Upper lobe of left lung (tissue), 6 donors: ENCODE measurements around the gene HOXA7. TPM values are rescaled to one million over a fixed set of nuclear protein-coding genes. Genes with fewer than 3 reads are reported as not detected.

Experiments
- ATAC-seq, 2 donors: fragments of 200-7000 bp; cut with Tn5 transposase; one replicate each; pipeline ENCODE4 v1.9.1; 2022; ENCODE audit warnings: mild to moderate bottlenecking in 2 of 2, moderate library complexity in 2 of 2; ENCODE audit not compliant: low FRiP score in 2 of 2
- DNase-seq, 2 donors: peaks; one replicate each; pipeline ENCODE4 v3.0.0-alpha.2; 2019 to 2020
- H3K27ac ChIP-seq, 4 donors: fragments of 200-600 bp; sonication (generic); one replicate each; pipeline ENCODE4 v1.5.1; 2016 to 2019
- H3K27me3 ChIP-seq, 4 donors: fragments of 200-600 bp; sonication (generic); one replicate each; pipeline ENCODE4 v1.5.1; 2017 to 2019
- H3K36me3 ChIP-seq, 4 donors: fragments of 200-600 bp; sonication (generic); one replicate each; pipeline ENCODE4 v1.5.1; 2016 to 2019
- H3K4me1 ChIP-seq, 4 donors: fragments of 200-600 bp; sonication (generic); one replicate each; pipeline ENCODE4 v1.5.1; 2018 to 2019
- H3K4me3 ChIP-seq, 4 donors: fragments of 200-600 bp; sonication (generic); one replicate each; pipeline ENCODE4 v1.5.1; 2017 to 2019; ENCODE audit warnings: mild to moderate bottlenecking in 2 of 4, moderate library complexity in 1 of 4
- H3K9me3 ChIP-seq, 4 donors: fragments of 200-600 bp; sonication (generic); one replicate each; pipeline ENCODE4 v1.5.1; 2018 to 2019
- CTCF ChIP-seq, 6 experiments: fragments of 450-650 bp in 4 of 6; fragments of 200-600 bp in 2 of 6; sonication (generic) in 2 of 6; IDR thresholded peaks; one replicate each; pipeline ENCODE4 v1.5.1; 2016 to 2019; ENCODE audit warnings: antibody characterized with exemption in 6 of 6
- EP300 ChIP-seq, 4 donors: sonication (generic); formaldehyde crosslinking; IDR thresholded peaks; one replicate each; pipeline ENCODE4 v1.5.1; 2017; ENCODE audit warnings: antibody characterized with exemption in 4 of 4, control low read depth in 2 of 4
- POLR2A ChIP-seq, 4 donors: fragments of 450-650 bp; IDR thresholded peaks; one replicate each; pipeline ENCODE4 v1.5.1; 2016 to 2017; ENCODE audit warnings: antibody characterized with exemption in 4 of 4, mild to moderate bottlenecking in 2 of 4
- POLR2AphosphoS5 ChIP-seq, 2 donors: sonication (generic); formaldehyde crosslinking; IDR thresholded peaks; one replicate each; pipeline ENCODE4 v1.5.1; 2017; ENCODE audit warnings: antibody characterized with exemption in 2 of 2
- WGBS, 2 donors: methylation state at CpG; one replicate each; pipeline ENCODE4 v1.1.5; 2017 to 2018; 5-methylcytosine and 5-hydroxymethylcytosine counted together
- total RNA-seq, 6 donors: library from RNA; depleted of rRNA in 4 of 6; stranded (reverse); fragments of >200 nt in 4 of 6; gene quantifications; one replicate each; pipeline versions ENCODE4 v1.1.0 to v1.2.1, GENCODE V29; 2016 to 2021
- donor health status: DM: no; HTN: no; CAD: no; lungs with moderate emphysema.
- donor health status: DM: no; HTN: yes; CAD: no; lungs with severe emphysema.

Gene HOXA7
- total RNA-seq, 6 donors from 2014 or later, result 0.46 to 3.3 (median 2.5) TPM; not detected in 2

- Histone ChIP-seq H3K27ac (no peak overlapping the region), H3K36me3 (no peaks in the 10 kb centered on the region), H3K4me3 (peak overlapping the region in 3 of 4 donors; percentile 35 to 49 (median 48)), H3K27me3 (peaks cover 2 to 68% (median 40%) of the 10 kb centered on the region in 4 donors), H3K4me1 (peaks cover 7 to 56% (median 45%) of the 10 kb centered on the region in 4 donors), H3K9me3 (peaks cover 0 to 5% (median 0%) of the 10 kb centered on the region in 4 donors)
- no peak for TF ChIP-seq POLR2A (IDR thresholded peaks at IDR 0.05)
- WGBS, 2 donors, result 40 to 44% methylated on average over 12 of the region's 12 CpGs
- DNase-seq (no peak), ATAC-seq (no peak)
Measured at GRCh38 chr7:27164045-27164366, 7.5 kb upstream of the HOXA7 start.

DNA sequence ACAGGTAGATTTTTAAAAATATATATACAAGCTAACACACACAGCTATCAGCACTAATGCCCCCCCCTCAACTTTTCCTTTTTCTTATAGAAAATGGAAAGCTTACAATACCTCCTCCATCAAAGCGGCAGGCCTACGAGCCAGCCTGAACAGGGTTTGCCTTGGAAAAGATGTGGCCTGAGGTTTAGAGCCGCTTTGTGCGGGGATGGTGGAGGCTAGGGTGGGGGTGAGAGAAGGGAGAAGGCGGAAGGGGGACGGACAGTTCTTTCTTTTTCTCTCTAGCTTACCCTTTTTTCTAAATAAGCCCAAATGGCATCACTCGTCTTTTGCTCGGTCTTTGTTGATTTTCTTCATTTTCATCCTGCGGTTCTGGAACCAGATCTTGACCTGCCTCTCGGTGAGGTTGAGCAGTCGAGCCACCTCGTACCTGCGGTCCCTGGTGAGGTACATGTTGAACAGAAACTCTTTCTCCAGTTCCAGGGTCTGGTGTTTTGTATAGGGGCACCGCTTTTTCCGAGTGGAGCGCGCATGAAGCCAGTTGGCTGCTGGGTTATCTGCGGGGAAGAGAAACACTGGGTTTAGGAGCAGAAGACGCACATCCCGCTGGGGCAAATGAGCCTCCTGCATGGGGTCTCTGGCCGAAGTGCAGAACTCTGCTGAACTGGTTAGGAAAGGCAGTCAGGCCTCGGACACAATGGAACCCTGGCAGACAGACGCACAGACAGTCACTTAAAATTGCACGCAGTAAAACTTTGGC lies 7.0 kb upstream of the HOXA7 start:
- DNase-seq (no peak), ATAC-seq (no peak)
- 54 to 63% methylated on average over 23 to 24 of the region's 24 CpGs for WGBS, 2 donors
- Histone ChIP-seq H3K9me3 (peaks cover 0 to 5% (median 0%) of the 10 kb centered on the region in 4 donors), H3K36me3 (no peaks in the 10 kb centered on the region), H3K27me3 (peaks cover 2 to 68% (median 37%) of the 10 kb centered on the region in 4 donors), H3K4me1 (peaks cover 7 to 56% (median 45%) of the 10 kb centered on the region in 4 donors), H3K27ac (no peak overlapping the region), H3K4me3 (peak overlapping the region in 2 of 4 donors; percentile 48 to 49)
- TF ChIP-seq POLR2AphosphoS5 (IDR thresholded peaks at IDR 0.05) (no peak), CTCF (IDR thresholded peaks at IDR 0.05) (no peak), EP300 (IDR thresholded peaks at IDR 0.05) (no peak), POLR2A (IDR thresholded peaks at IDR 0.05) (no peak)

DNA sequence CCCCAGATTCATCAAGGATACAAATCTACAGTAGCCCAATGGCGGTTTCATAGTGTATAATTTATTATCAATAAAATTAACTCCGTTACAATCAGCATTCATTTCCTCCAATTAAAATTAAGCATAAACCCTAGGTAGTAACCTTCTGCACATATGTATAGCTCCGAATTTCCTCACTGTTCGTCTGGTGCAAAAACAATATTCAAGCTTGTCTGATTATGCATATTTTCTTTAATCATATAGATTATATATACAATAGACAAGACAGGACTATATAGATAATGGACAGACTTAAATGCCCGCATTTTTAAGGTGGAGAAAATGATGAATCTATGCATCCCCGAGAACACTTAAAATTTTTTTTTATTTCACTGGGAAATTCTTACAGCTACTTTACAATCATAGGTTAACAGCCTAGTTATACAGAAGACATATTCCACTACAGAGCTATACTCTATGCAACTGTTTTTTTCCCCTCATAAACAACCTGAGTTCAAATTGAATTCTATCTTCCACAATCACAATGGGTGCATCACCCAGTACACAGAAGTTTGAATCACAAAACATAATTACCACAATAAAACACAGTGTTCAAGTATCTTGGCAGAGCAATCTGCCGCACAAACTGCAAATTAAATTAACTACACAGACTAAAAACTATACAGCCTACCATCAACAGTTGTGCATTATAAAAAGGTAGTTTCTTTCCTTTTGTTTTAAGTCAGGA lies 6.2 kb upstream of the HOXA7 start:
- 63 to 70% methylated on average over 7 of the region's 7 CpGs for WGBS, 2 donors
- H3K27ac ChIP-seq, result no peak overlapping the region
- ATAC-seq, result no peak
- H3K27me3 ChIP-seq, result peaks cover 2 to 66% (median 35%) of the 10 kb centered on the region in 4 donors
- peaks cover 7 to 56% (median 45%) of the 10 kb centered on the region in 4 donors for H3K4me1 ChIP-seq
- DNase-seq, result no peak
- TF ChIP-seq EP300 (IDR thresholded peaks at IDR 0.05) (no peak), CTCF (IDR thresholded peaks at IDR 0.05) (no peak), POLR2AphosphoS5 (IDR thresholded peaks at IDR 0.05) (no peak), POLR2A (IDR thresholded peaks at IDR 0.05) (no peak)
- peaks cover 0 to 5% (median 0%) of the 10 kb centered on the region in 4 donors for H3K9me3 ChIP-seq
- H3K4me3 ChIP-seq, result no peak overlapping the region
- H3K36me3 ChIP-seq, result no peaks in the 10 kb centered on the region

DNA sequence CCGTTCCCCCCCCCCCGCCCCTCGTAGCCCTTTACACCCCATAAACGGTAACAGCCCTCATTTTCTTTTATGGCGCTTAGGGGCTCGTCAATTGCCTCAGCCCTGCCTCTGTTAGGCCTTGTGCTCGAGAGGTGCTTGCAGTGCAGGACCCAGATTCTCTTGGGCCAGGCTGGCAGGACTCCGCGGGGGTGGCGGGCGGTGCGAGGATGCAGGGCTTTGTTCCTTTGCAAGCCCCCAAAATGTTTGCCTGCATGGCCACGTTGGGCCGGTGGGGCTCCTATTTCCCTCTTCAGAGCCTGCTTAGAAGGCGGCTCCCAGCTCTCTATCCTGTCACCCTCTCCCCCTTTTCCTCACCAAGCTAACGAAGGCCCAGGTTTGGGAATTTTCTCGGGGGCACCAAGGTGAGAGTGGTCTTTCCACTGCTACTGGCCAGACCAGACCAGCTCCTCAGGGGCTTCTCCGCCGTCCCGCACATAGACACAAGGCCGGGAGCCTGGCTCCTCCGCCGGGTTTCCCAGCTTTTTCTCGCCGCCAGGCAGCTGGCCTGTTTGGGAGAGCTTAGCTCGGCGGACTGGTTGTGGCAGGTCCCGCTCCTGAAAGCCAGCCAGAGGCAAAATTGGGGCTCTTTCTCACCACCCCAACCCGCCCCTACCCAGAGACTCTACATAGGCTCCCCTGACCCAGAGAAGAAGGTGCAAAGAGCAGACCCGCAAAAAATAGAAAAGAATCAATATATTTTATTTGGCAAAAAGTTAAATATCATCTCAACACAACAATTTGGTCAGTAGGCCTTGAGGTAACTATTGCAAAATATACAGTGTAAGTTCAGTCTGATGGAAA lies 5.5 kb upstream of the HOXA7 start:
- DNase-seq (peak in 1 of 2 donors; percentile 54), ATAC-seq (no peak)
- peaks cover 7 to 59% (median 44%) of the 10 kb centered on the region in 4 donors for H3K4me1 ChIP-seq
- WGBS, 2 donors, result 41 to 43% methylated on average over 17 to 30 of the region's 30 CpGs
- H3K9me3 ChIP-seq, result peaks cover 0 to 5% (median 0%) of the 10 kb centered on the region in 4 donors
- H3K36me3 ChIP-seq, result no peaks in the 10 kb centered on the region
- H3K27me3 ChIP-seq, result peaks cover 2 to 66% (median 35%) of the 10 kb centered on the region in 4 donors
- H3K4me3 ChIP-seq, result peak overlapping the region in 2 of 4 donors; percentile 47 to 73
- H3K27ac ChIP-seq, result no peak overlapping the region
- TF ChIP-seq POLR2AphosphoS5 (IDR thresholded peaks at IDR 0.05), result no peak
- TF ChIP-seq CTCF (IDR thresholded peaks at IDR 0.05), result no peak
- TF ChIP-seq POLR2A (IDR thresholded peaks at IDR 0.05), result no peak
- no peak for TF ChIP-seq EP300 (IDR thresholded peaks at IDR 0.05)
